PC-3 (cell line): ENCODE results near the gene PACRG.

Source experiments
- EZH2 ChIP-seq: fragments of 300-600 bp; sonication (generic); IDR thresholded peaks from one replicate; pipeline ENCODE4 v1.6.1; 2017; ENCODE audit warnings: antibody characterized with exemption, mild to moderate bottlenecking, low read length; ENCODE audit not compliant: unreplicated experiment
- EZH2phosphoT487 ChIP-seq: fragments of 300-600 bp; sonication (generic); IDR thresholded peaks from 2 replicates; pipeline ENCODE4 v1.6.1; 2018; ENCODE audit warnings: mild to moderate bottlenecking, antibody characterized with exemption, low read length, borderline replicate concordance
- TF ChIP-seq, protein P1 (sequence below): fragments of 300-600 bp; sonication (generic); conservative IDR thresholded peaks from 2 replicates; pipeline ENCODE4 v1.5.1; 2017; ENCODE audit warnings: antibody characterized with exemption, low read depth, mild to moderate bottlenecking, low read length

DNA sequence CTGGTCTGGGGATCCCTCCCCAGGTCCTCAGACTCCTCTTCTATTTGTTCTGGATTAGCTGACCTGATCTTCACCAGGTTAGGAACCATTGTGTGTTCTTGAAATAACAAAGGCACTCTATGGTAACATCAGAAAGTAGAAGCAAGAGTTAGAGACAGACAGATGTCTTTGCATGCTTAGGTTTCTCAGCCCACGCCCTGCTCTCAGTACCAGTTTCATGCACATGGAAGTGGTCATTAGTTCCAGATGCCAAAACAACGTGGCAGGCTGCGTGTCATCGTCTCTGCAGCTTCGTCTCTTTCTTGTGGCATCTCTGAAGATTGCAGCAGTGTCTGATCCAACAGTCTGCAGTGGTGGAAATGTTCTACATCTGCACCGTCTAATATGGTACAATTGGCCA lies 89.4 kb downstream of the PACRG start:
- TF ChIP-seq, protein P1, sequence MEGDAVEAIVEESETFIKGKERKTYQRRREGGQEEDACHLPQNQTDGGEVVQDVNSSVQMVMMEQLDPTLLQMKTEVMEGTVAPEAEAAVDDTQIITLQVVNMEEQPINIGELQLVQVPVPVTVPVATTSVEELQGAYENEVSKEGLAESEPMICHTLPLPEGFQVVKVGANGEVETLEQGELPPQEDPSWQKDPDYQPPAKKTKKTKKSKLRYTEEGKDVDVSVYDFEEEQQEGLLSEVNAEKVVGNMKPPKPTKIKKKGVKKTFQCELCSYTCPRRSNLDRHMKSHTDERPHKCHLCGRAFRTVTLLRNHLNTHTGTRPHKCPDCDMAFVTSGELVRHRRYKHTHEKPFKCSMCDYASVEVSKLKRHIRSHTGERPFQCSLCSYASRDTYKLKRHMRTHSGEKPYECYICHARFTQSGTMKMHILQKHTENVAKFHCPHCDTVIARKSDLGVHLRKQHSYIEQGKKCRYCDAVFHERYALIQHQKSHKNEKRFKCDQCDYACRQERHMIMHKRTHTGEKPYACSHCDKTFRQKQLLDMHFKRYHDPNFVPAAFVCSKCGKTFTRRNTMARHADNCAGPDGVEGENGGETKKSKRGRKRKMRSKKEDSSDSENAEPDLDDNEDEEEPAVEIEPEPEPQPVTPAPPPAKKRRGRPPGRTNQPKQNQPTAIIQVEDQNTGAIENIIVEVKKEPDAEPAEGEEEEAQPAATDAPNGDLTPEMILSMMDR, result no peak
- TF ChIP-seq EZH2 (no peak), EZH2phosphoT487 (no peak)
